ENCODE results near the gene SYNC.

DNA sequence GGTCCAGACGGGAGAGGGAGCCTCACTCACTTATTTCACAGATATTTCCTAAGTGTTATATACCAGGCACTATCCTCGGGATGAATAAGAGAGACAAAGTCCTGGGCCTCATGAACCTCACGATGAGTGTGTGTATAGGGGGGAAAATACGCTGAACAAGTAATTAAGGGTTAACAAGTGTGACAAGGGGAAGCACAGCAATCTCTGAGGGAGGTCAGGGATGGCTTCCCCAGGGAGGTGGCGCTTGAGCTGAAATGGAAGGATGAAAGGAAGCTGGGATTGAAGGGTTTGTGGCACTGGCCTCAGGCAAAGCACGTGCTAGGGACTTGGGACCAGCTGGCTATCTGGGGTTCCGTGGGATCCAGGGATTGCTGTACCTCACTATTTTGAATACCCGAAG, 46.4 kb upstream of the SYNC start:
- no peak for TF ChIP-seq EP300 (IDR thresholded peaks at IDR 0.05)
- TF ChIP-seq, protein P1, sequence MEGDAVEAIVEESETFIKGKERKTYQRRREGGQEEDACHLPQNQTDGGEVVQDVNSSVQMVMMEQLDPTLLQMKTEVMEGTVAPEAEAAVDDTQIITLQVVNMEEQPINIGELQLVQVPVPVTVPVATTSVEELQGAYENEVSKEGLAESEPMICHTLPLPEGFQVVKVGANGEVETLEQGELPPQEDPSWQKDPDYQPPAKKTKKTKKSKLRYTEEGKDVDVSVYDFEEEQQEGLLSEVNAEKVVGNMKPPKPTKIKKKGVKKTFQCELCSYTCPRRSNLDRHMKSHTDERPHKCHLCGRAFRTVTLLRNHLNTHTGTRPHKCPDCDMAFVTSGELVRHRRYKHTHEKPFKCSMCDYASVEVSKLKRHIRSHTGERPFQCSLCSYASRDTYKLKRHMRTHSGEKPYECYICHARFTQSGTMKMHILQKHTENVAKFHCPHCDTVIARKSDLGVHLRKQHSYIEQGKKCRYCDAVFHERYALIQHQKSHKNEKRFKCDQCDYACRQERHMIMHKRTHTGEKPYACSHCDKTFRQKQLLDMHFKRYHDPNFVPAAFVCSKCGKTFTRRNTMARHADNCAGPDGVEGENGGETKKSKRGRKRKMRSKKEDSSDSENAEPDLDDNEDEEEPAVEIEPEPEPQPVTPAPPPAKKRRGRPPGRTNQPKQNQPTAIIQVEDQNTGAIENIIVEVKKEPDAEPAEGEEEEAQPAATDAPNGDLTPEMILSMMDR (IDR thresholded peaks at IDR 0.05): no peak
- no peak for TF ChIP-seq POLR2A (IDR thresholded peaks at IDR 0.05)

Measured in tibial nerve (tissue), 4 donors.